ENCODE measurements around the gene KPRP.

KPRP gene

DNA sequence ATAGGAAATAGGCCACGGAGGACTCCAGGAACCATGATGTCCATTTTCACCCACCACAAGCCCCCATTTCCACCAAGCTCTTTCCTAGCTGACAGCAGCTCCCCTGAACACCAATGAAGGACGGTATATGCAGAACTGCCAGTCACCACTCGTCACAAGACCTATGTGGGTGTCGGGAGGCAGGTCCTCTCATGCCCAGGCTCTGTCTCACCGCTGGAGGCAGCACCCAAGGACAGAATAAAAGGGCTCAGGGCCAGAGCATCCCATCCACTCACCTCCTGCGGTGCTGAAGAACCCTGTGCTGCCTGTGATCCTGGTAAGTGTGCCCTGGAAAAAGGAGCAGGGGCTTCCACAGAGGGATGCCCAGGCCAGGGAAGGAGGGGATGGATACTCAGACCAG lies 17.1 kb downstream of the KPRP start, which contains the start of gene LCE1F:
Gene LCE1F, plus strand, starts transcription at position 266 of the 400 bp plus-strand sequence. CDS start 1,232 bp downstream, outside the sequence.
- no peak for DNase-seq

DNA sequence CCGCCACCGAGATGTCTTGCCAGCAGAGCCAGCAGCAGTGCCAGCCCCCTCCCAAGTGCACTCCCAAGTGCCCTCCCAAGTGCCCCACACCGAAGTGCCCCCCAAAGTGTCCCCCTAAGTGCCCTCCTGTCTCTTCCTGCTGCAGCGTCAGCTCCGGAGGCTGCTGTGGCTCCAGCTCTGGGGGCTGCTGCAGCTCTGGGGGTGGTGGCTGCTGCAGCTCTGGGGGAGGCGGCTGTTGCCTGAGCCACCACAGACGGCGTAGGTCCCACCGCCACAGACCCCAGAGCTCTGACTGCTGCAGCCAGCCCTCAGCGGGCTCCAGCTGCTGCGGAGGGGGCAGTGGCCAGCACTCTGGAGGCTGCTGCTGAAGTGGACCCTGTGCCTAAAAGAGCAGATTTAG lies 18.5 kb downstream of the KPRP start:
- DNase-seq: no peak

GRCh38 chr1:152777510-152778137 lies 19.8 kb downstream of the KPRP start:
- no peak for DNase-seq

DNA sequence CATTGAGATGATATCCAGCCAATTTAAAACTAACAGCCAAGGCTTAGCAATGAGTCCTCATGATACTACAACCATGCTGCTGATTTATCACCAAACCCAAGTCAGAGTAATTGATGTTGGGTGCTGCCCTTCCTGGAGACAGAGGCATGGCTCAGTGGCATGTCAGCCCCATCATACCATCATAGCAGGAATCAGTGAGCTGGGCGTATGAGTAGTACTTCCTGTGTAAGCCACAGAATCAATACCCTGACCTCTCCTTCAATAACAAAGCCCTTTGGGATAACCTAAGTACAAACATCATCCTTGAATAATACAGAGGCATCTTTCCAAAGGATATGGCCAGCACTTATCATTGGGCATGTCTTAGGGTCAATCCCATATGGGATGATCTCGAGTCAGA lies 25.3 kb downstream of the KPRP start:
- no peak for DNase-seq

- DNase-seq: no peak
Observed at GRCh38 chr1:152786077-152786476, 28.3 kb downstream of the KPRP start, which contains the start of gene LCE1E. Gene LCE1E, plus strand, starts transcription at chr1:152786257. Its CDS starts 1,043 bp downstream, at chr1:152787300.

DNA sequence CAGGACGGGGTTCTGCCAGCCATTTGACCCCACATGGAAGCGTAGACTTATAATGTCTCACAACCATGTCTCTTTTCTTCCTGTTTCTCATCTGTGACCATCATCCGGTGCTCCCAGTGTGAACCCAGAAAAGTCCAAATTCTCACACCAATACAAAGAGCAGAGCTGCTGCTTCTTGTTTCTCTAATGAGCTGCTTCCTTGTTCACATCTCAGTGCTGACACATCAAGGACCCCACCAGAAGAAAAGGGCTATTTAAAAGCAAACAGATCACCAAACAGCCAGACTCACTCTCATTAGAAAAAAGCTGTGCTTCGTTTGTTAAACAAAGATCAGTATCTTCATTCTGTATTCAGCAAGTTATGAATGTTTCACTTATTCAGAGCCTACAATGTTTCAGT lies 37.9 kb downstream of the KPRP start:
- peak in 1 of 56 donors; percentile 6 for DNase-seq

GRCh38 chr1:152796421-152796820 lies 38.6 kb downstream of the KPRP start, which contains the start of gene LCE1D:
Gene LCE1D, plus strand, starts transcription at chr1:152796721. Its CDS starts 1,074 bp downstream, at chr1:152797795.
- DNase-seq: no peak

- no peak for DNase-seq
Observed at GRCh38 chr1:152801333-152801732, 43.5 kb downstream of the KPRP start.

- DNase-seq: no peak
Observed at GRCh38 chr1:152806576-152806975, 48.8 kb downstream of the KPRP start, which contains the start of gene LCE1C. Gene LCE1C, minus strand, starts transcription at chr1:152806651. Its CDS starts 1,173 bp downstream, at chr1:152805478.

DNA sequence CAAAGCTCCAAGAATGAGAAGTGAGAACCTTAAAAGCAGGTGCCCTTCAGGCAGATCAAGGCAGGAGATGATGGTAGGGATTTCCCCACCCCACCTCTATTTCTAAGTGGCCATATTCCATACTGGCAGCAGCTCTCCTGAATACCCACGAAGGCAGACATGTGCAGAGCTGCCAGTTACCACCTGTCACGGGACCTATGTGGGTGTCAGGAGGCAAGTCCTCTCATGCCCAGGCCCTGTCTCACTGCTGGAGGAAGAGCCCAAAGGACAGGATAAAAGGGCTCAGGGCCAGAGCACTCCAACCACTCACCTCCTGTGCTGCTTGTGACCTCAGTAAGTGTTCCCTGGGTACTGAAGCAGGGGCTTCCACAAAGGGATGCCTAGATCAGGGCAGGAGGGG lies 53.2 kb downstream of the KPRP start:
- DNase-seq: no peak
